GM19193 (cell line): ENCODE data around the gene ZFP90.

Experiments
- POLR2A ChIP-seq: IDR thresholded peaks from 4 replicates; pipeline ENCODE4 v1.6.1; 2011; ENCODE audit not compliant: insufficient read depth, insufficient read length; ENCODE audit errors: extremely low read depth

Gene ZFP90

GRCh38 chr16:68533937-68534336 is 5.2 kb upstream of the ZFP90 start:
- TF ChIP-seq POLR2A = no peak

GRCh38 chr16:68535331-68535730 is 3.8 kb upstream of the ZFP90 start:
- TF ChIP-seq POLR2A = no peak

- no peak for TF ChIP-seq POLR2A
These were observed 684 bp downstream of the ZFP90 start for GRCh38 chr16:68539711-68540239.

- no peak for TF ChIP-seq POLR2A
These were observed 9.9 kb downstream of the ZFP90 start for GRCh38 chr16:68548947-68549346.

GRCh38 chr16:68553186-68553585 is 14.1 kb downstream of the ZFP90 start:
- TF ChIP-seq POLR2A = no peak

GRCh38 chr16:68563631-68564381 is 24.7 kb downstream of the ZFP90 start:
- TF ChIP-seq POLR2A = no peak

- TF ChIP-seq POLR2A = no peak
These were observed 25.4 kb downstream of the ZFP90 start for GRCh38 chr16:68564382-68564985.

GRCh38 chr16:68574479-68574878 is 35.4 kb downstream of the ZFP90 start:
- TF ChIP-seq POLR2A = no peak

GRCh38 chr16:68575082-68575481 is 36.0 kb downstream of the ZFP90 start:
- TF ChIP-seq POLR2A = no peak

- no peak for TF ChIP-seq POLR2A
These were observed 38.3 kb downstream of the ZFP90 start for GRCh38 chr16:68577352-68577853.

GRCh38 chr16:68590201-68590994 is 51.3 kb downstream of the ZFP90 start:
- TF ChIP-seq POLR2A = no peak

- no peak for TF ChIP-seq POLR2A
These were observed 53.6 kb downstream of the ZFP90 start for GRCh38 chr16:68592466-68593337.

GRCh38 chr16:68596266-68596665 is 57.2 kb downstream of the ZFP90 start:
- no peak for TF ChIP-seq POLR2A

- TF ChIP-seq POLR2A = no peak
These were observed 60.5 kb downstream of the ZFP90 start for GRCh38 chr16:68599586-68599985.
